K562 (cell line): Measurements from ENCODE around the gene AKNA. TPM values are rescaled to one million over a fixed set of nuclear protein-coding genes. Genes with fewer than 3 reads are reported as not detected.

ENCODE experiments used
- ATAC-seq: fragments of 200-7000 bp; cut with Tn5 transposase; 3 replicates; pipeline ENCODE4 v1.9.1; 2020; ENCODE audit warnings: moderate library complexity
- BruUV-seq: library from RNA; stranded (reverse); fragments of 400-500 nt; replicated peaks from 2 replicates; lab custom pipeline; 2021; lab: Mats Ljungman, UMichigan
- CTCF ChIA-PET: fragments of 300-600 bp; formaldehyde crosslinking; extraction: SDS; loops from one replicate; lab custom pipeline; 2021; ENCODE audit warnings: low intra/inter-chr PET ratio; lab: Yijun Ruan, JAX
- POLR2A ChIA-PET: fragments of 300-600, 350-650 bp; sonication (Branson Sonifier 250); formaldehyde crosslinking; extraction: SDS; loops from one replicate; lab custom pipeline; 2021; ENCODE audit warnings: antibody characterized with exemption, inconsistent platforms; lab: Yijun Ruan, JAX
- DNase-seq, 4 experiments: peaks; one replicate each; pipeline versions ENCODE4 v3.0.0 to v3.0.0-alpha.2; 2011 to 2018; ENCODE audit warnings: low spot score in 3 of 4, mixed read lengths in 3 of 4; ENCODE audit errors: extremely low read depth in 1 of 4
- FAIRE-seq: peaks from 2 replicates; lab custom pipeline; 2011; peaks lifted over from hg19 to GRCh38; lab: Jason Lieb, UNC
- H2AFZ ChIP-seq: 2 replicates; pipeline ENCODE4 v1.6.0; 2011; ENCODE audit warnings: low read depth, low read length, control low read depth, inconsistent platforms
- H3K27ac ChIP-seq: fragments of 200-600 bp; 3 replicates; pipeline ENCODE4 v1.8.0; 2011; ENCODE audit warnings: low read depth, mild to moderate bottlenecking, control low read depth, inconsistent platforms, low read length, moderate library complexity, mixed read lengths; ENCODE audit errors: extremely low read depth
- H3K27me3 ChIP-seq, 2 experiments: fragments of 300-600 bp in 1 of 2; 2 replicates in 1 of 2; 3 replicates in 1 of 2; pipeline versions ENCODE4 v1.6.0 to v1.8.0; 2011; ENCODE audit warnings: inconsistent platforms in 2 of 2, low read length in 2 of 2, mild to moderate bottlenecking in 1 of 2, mixed read lengths in 1 of 2, moderate library complexity in 1 of 2; ENCODE audit not compliant: control insufficient read depth in 2 of 2, insufficient read depth in 2 of 2
- H3K36me3 ChIP-seq: fragments of 300-600 bp; 3 replicates; pipeline ENCODE4 v1.8.0; 2011; ENCODE audit warnings: mild to moderate bottlenecking, low read length, inconsistent platforms; ENCODE audit not compliant: control insufficient read depth, insufficient read depth
- H3K4me1 ChIP-seq, 2 experiments: fragments of 200-600 bp in 1 of 2; replicated peaks in 1 of 2; 2 replicates in 1 of 2; 3 replicates in 1 of 2; pipeline versions ENCODE4 v1.5.1 to v1.8.0; 2011; ENCODE audit warnings: inconsistent platforms in 2 of 2, low read length in 2 of 2, mild to moderate bottlenecking in 1 of 2, mixed read lengths in 1 of 2, moderate library complexity in 1 of 2; ENCODE audit not compliant: control insufficient read depth in 2 of 2, insufficient read depth in 2 of 2
- H3K4me2 ChIP-seq: 2 replicates; pipeline ENCODE4 v1.6.1; 2011; ENCODE audit warnings: low read length, control low read depth, inconsistent platforms, mixed read lengths; ENCODE audit not compliant: insufficient read depth
- H3K4me3 ChIP-seq: fragments of 200-600 bp; sonication (generic), shearing (Covaris generic); 2 replicates; pipeline ENCODE4 v1.5.1; 2016; ENCODE audit warnings: control low read depth, inconsistent platforms
- H3K79me2 ChIP-seq: fragments of 200-600 bp; 3 replicates; pipeline ENCODE4 v1.8.0; 2011; ENCODE audit warnings: low read length, inconsistent platforms; ENCODE audit not compliant: control insufficient read depth, insufficient read depth
- H3K9ac ChIP-seq, 2 experiments: 2 replicates each; pipeline versions ENCODE4 v1.6.0 to v1.6.1; 2011; ENCODE audit warnings: low read depth in 2 of 2, low read length in 2 of 2, control low read depth in 1 of 2, inconsistent platforms in 1 of 2, mild to moderate bottlenecking in 1 of 2, mixed read lengths in 1 of 2; ENCODE audit not compliant: insufficient read depth in 1 of 2
- H3K9me1 ChIP-seq: one replicate; pipeline ENCODE4 v1.6.0; 2011; ENCODE audit warnings: inconsistent platforms, mild to moderate bottlenecking, low read length, moderate library complexity; ENCODE audit not compliant: control insufficient read depth, insufficient read depth
- H3K9me3 ChIP-seq: replicated peaks from 2 replicates; pipeline ENCODE4 v1.5.1; 2011; ENCODE audit warnings: low read depth, low read length, inconsistent platforms; ENCODE audit not compliant: control insufficient read depth, insufficient read depth
- H4K20me1 ChIP-seq: replicated peaks from 2 replicates; pipeline ENCODE4 v1.6.1; 2011; ENCODE audit warnings: low read length, inconsistent platforms, mixed read lengths; ENCODE audit not compliant: control insufficient read depth, insufficient read depth
- CC2D1A ChIP-seq: fragments of 450-650 bp; IDR thresholded peaks from 2 replicates; pipeline ENCODE4 v1.6.1; 2017; ENCODE audit warnings: mild to moderate bottlenecking
- DLX4 ChIP-seq: fragments of 250-450 bp; sonication (Bioruptor Pico); IDR thresholded peaks from 2 replicates; pipeline ENCODE4 v1.6.1; 2021; ENCODE audit warnings: mild to moderate bottlenecking
- FOXJ3 ChIP-seq: sonication (generic); formaldehyde crosslinking; IDR thresholded peaks from 2 replicates; pipeline ENCODE4 v1.4.0; 2020; ENCODE audit warnings: mild to moderate bottlenecking, missing genetic modification reagents
- JUND ChIP-seq, 2 experiments: IDR thresholded peaks; 2 replicates in 1 of 2; 3 replicates in 1 of 2; pipeline ENCODE4 v1.6.1; 2011; ENCODE audit warnings: borderline replicate concordance in 2 of 2, low read depth in 2 of 2, low read length in 2 of 2, improper control_type of control experiment in 1 of 2, missing biosample characterization in 1 of 2, missing genetic modification characterization in 1 of 2, missing genetic modification reagents in 1 of 2
- MTA2 ChIP-seq: fragments of 450-650 bp; IDR thresholded peaks from 2 replicates; pipeline ENCODE4 v1.6.1; 2016; ENCODE audit warnings: low read depth
- SMARCE1 ChIP-seq: fragments of 450-650 bp; IDR thresholded peaks from 2 replicates; pipeline ENCODE4 v1.7.1; 2016; ENCODE audit warnings: mild to moderate bottlenecking
- SMC3 ChIP-seq: conservative IDR thresholded peaks from 2 replicates; pipeline ENCODE4 v1.6.1; 2011; ENCODE audit warnings: low read depth, low read length, improper control_type of control experiment; ENCODE audit not compliant: insufficient read depth
- TCF3 ChIP-seq: sonication (generic); formaldehyde crosslinking; IDR thresholded peaks from 2 replicates; pipeline ENCODE4 v1.4.0; 2020; ENCODE audit warnings: mild to moderate bottlenecking, missing genetic modification reagents
- USF2 ChIP-seq: sonication (generic); formaldehyde crosslinking; IDR thresholded peaks from 2 replicates; pipeline ENCODE4 v1.5.0; 2020; ENCODE audit warnings: missing genetic modification reagents
- XRCC3 ChIP-seq: fragments of 450-650 bp; IDR thresholded peaks from 2 replicates; pipeline ENCODE4 v1.6.1; 2017; ENCODE audit warnings: mild to moderate bottlenecking, moderate library complexity
- ZFP36 ChIP-seq: fragments of 150-350 bp; IDR thresholded peaks from 2 replicates; pipeline ENCODE4 v1.6.1; 2018; ENCODE audit warnings: low read length, low read depth; ENCODE audit not compliant: partially characterized antibody
- ZNF408 ChIP-seq: fragments of 250-450 bp; sonication (Bioruptor Pico); IDR thresholded peaks from 2 replicates; pipeline ENCODE4 v1.4.0; 2020; ENCODE audit warnings: low read depth, mild to moderate bottlenecking, moderate library complexity
- WGBS: fragments of 100-300 bp; shearing (Covaris generic); methylation state at CpG from one replicate; pipeline ENCODE4 v1.1.6; 2016; ENCODE audit warnings: low coverage, mixed read lengths; ENCODE audit not compliant: insufficient coverage; ENCODE audit errors: missing lambda C conversion rate; 5-methylcytosine and 5-hydroxymethylcytosine counted together
- in situ Hi-C: fragments of 300-500 bp; cut with MboI; formaldehyde crosslinking; loops from 4 replicates; pipeline ENCODE4 v1.15.0; 2018; ENCODE audit warnings: inconsistent platforms, mixed read lengths
- intact Hi-C: fragments of 100-400 bp; cut with micrococcal nuclease; formaldehyde crosslinking; loops from 2 replicates; pipeline ENCODE4 v1.14.2; 2022
- polyA plus RNA-seq, 8 experiments: library from polyadenylated mRNA; depleted of rRNA in 4 of 8; stranded (reverse) in 5 of 8; unstranded in 3 of 8; fragments of >200 nt; fragmentation: Nextera tagmentation in 2 of 8; fragmentation: Illumina TruSeq in 1 of 8; extraction: Ambion mirVana in 2 of 8; extraction: Trizol in 1 of 8; gene quantifications; 2 replicates each; pipeline versions ENCODE4 v1.2.1 to v1.2.3, GENCODE V29; 2011 to 2014; ENCODE audit warnings: inconsistent platforms in 1 of 8, missing spikeins in 1 of 8
- total RNA-seq, 7 experiments: library from RNA; depleted of rRNA in 6 of 7; stranded (reverse); fragments of >200 nt in 6 of 7; fragmentation: Illumina TruSeq in 2 of 7; extraction: Trizol in 2 of 7; gene quantifications; 2 replicates each; pipeline versions ENCODE4 v1.2.1 to v1.2.3, GENCODE V29; 2011 to 2021; ENCODE audit warnings: low replicate concordance in 1 of 7
- TF ChIP-seq, protein P1 (sequence below): fragments of 450-650 bp; formaldehyde crosslinking; IDR thresholded peaks from 2 replicates; pipeline ENCODE4 v1.4.0; 2020; ENCODE audit warnings: mild to moderate bottlenecking, moderate library complexity
- TF ChIP-seq, protein P2 (sequence below), 3 experiments: IDR thresholded peaks in 2 of 3; conservative IDR thresholded peaks in 1 of 3; 2 replicates each; pipeline ENCODE4 v1.5.1; 2011 to 2012; ENCODE audit warnings: low read length in 3 of 3, mild to moderate bottlenecking in 3 of 3, control low read depth in 2 of 3, improper control_type of control experiment in 1 of 3, inconsistent platforms in 1 of 3, low read depth in 1 of 3, mixed read lengths in 1 of 3, moderate library complexity in 1 of 3; ENCODE audit not compliant: insufficient read depth in 2 of 3

Gene AKNA
- total and polyA plus RNA-seq, 9 of the 15 experiments (the other 6 are each of a cell fraction or from before 2014, with no cell fraction given), result 0.29 to 20.5 (median 3.9) TPM

DNA sequence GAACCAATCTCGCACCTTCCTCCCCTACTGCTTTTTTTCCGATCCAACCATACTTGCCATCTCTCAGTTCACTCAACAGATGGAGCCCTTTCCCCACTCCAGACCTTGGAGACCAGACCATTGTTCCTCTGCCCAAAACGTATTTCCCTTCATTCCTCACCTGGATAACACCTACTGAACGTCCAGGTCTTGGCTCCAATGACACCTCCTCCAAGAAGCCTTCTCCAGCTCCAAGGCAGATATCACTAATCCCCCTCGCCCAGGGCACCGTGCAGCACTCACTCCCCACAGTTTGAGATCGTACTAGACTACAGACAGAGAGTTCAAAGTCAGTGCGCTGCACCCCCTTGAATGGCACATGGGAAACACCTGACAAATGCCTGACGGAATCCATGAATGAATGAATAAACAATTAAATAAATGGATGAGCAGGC is 47.1 kb upstream of the AKNA start:
- Histone ChIP-seq H3K4me3 (no peak overlapping the region), H3K27ac (no peak overlapping the region), H3K27me3 (no peaks in the 10 kb centered on the region; a peak in 1 of 5 replicates), H3K36me3 (no peaks in the 10 kb centered on the region), H3K4me1 (peaks cover 0 to 6% of the 10 kb centered on the region in 2 experiments; a peak in 2 of 5 replicates), H3K79me2 (no peaks in the 10 kb centered on the region), H2AFZ (no peak overlapping the region), H4K20me1 (peaks cover 5% of the 10 kb centered on the region; the same call in 1 of the 2 replicates), H3K4me2 (no peak overlapping the region), H3K9me1 (peaks cover 6% of the 10 kb centered on the region), H3K9ac (no peak overlapping the region), H3K9me3 (no peaks in the 10 kb centered on the region)
- peak; percentile 86 for ATAC-seq
- no TSS peak for BruUV-seq
- ChIA-PET POLR2A (interaction anchor here (0.7 kb wide), 1 partner anchor 34 kb away, joined by 3 read pairs; no protein-coding TSS in a partner anchor), CTCF (interaction anchor here (0.6 to 2.6 kb wide), 4 partner anchors 73 to 227 kb away, joined by 3 to 12 read pairs (median 5); no protein-coding TSS in a partner anchor)
- peak; percentile 31 to 60 (median 46) for DNase-seq
- in situ Hi-C loops, result loop anchor here (5.0 kb wide), 1 partner anchor 217 kb away; no protein-coding TSS in a partner anchor
- WGBS, result 35% methylated on average over 9 of the region's 9 CpGs
- peak; percentile 89 for FAIRE-seq
- intact Hi-C loops, result loop anchor here (1.0 to 5.0 kb wide), 3 partner anchors 52 to 218 kb away; no protein-coding TSS in a partner anchor
- TF ChIP-seq SMARCE1 (no peak), JUND (IDR thresholded peaks at IDR 0.05; ENCODE audit: borderline replicate concordance, low read depth, low read length) (0 out of 2 replicates have a peak, but pooled peaks have one; percentile 14), JUND (tag; IDR thresholded peaks at IDR 0.05; ENCODE audit: borderline replicate concordance, low read depth, low read length) (no peak), TCF3 (no peak), FOXJ3 (CRISPR knock-in tag) (no peak), MTA2 (no peak), ZFP36 (peak; percentile 26), ZNF408 (no peak), USF2 (CRISPR knock-in tag) (no peak), DLX4 (no peak), CC2D1A (peak; percentile 42; the same call in 1 of the 2 replicates), XRCC3 (no peak), SMC3 (peak; percentile 60)
- TF ChIP-seq, protein P1, sequence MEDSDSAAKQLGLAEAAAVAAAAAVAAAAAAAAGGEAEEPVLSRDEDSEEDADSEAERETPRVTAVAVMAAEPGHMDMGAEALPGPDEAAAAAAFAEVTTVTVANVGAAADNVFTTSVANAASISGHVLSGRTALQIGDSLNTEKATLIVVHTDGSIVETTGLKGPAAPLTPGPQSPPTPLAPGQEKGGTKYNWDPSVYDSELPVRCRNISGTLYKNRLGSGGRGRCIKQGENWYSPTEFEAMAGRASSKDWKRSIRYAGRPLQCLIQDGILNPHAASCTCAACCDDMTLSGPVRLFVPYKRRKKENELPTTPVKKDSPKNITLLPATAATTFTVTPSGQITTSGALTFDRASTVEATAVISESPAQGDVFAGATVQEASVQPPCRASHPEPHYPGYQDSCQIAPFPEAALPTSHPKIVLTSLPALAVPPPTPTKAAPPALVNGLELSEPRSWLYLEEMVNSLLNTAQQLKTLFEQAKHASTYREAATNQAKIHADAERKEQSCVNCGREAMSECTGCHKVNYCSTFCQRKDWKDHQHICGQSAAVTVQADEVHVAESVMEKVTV, result peak; percentile 77
- TF ChIP-seq, protein P2, sequence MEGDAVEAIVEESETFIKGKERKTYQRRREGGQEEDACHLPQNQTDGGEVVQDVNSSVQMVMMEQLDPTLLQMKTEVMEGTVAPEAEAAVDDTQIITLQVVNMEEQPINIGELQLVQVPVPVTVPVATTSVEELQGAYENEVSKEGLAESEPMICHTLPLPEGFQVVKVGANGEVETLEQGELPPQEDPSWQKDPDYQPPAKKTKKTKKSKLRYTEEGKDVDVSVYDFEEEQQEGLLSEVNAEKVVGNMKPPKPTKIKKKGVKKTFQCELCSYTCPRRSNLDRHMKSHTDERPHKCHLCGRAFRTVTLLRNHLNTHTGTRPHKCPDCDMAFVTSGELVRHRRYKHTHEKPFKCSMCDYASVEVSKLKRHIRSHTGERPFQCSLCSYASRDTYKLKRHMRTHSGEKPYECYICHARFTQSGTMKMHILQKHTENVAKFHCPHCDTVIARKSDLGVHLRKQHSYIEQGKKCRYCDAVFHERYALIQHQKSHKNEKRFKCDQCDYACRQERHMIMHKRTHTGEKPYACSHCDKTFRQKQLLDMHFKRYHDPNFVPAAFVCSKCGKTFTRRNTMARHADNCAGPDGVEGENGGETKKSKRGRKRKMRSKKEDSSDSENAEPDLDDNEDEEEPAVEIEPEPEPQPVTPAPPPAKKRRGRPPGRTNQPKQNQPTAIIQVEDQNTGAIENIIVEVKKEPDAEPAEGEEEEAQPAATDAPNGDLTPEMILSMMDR (IDR thresholded peaks at IDR 0.05 in 2 of 3, conservative IDR thresholded peaks at IDR 0.05 in 1 of 3; ENCODE audit: insufficient read depth in 2 of 3, low read depth in 1 of 3, low read length in 3 of 3), result peak; percentile 64 to 78 (median 71)
